Measurements from ENCODE around the gene GMPR.

Gene GMPR

DNA sequence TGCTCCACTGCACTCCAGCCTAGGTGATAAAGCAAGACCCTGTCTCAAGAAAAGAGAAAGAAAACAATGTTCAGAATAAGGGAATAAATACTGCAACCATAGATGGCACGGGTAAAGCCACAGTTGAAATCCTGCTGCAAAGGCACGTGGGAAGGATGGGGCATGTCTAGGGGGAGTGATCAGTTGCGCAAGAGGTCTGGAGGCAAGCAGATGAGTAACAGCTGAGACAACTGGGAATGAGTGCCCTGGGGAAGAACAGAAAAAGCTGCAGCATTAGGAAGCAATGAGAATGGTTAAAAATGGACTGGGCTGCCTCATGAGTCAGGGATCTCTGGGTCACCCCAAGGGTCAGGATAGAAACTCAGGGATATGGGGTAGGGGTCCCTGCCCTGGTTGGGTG lies 96.3 kb downstream of the GMPR start:
- no peaks in the 10 kb centered on the region for H3K27me3 ChIP-seq
- TF ChIP-seq, protein P1, sequence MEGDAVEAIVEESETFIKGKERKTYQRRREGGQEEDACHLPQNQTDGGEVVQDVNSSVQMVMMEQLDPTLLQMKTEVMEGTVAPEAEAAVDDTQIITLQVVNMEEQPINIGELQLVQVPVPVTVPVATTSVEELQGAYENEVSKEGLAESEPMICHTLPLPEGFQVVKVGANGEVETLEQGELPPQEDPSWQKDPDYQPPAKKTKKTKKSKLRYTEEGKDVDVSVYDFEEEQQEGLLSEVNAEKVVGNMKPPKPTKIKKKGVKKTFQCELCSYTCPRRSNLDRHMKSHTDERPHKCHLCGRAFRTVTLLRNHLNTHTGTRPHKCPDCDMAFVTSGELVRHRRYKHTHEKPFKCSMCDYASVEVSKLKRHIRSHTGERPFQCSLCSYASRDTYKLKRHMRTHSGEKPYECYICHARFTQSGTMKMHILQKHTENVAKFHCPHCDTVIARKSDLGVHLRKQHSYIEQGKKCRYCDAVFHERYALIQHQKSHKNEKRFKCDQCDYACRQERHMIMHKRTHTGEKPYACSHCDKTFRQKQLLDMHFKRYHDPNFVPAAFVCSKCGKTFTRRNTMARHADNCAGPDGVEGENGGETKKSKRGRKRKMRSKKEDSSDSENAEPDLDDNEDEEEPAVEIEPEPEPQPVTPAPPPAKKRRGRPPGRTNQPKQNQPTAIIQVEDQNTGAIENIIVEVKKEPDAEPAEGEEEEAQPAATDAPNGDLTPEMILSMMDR (IDR thresholded peaks at IDR 0.05), result no peak
- peaks cover 7% of the 10 kb centered on the region for H3K36me3 ChIP-seq
- no peaks in the 10 kb centered on the region for H3K9me3 ChIP-seq
- H3K4me1 ChIP-seq (ENCODE audit: control insufficient read depth in 1 of 2, insufficient read depth in 1 of 2, low read depth in 1 of 2, low read length in 1 of 2), result peaks cover 6 to 15% of the 10 kb centered on the region in 2 experiments
- no peak overlapping the region for H3K4me3 ChIP-seq (ENCODE audit: low read depth in 1 of 2, low read length in 1 of 2)
- no peak overlapping the region for H3K27ac ChIP-seq

- H3K27me3 ChIP-seq, result no peaks in the 10 kb centered on the region
- H3K9me3 ChIP-seq, result no peaks in the 10 kb centered on the region
- no peak overlapping the region for H3K4me3 ChIP-seq (ENCODE audit: low read depth in 1 of 2, low read length in 1 of 2)
- no peak overlapping the region for H3K27ac ChIP-seq
- peaks cover 7% of the 10 kb centered on the region for H3K36me3 ChIP-seq
- TF ChIP-seq, protein P1 (IDR thresholded peaks at IDR 0.05), result no peak
- peaks cover 6 to 15% of the 10 kb centered on the region in 2 experiments for H3K4me1 ChIP-seq (ENCODE audit: control insufficient read depth in 1 of 2, insufficient read depth in 1 of 2, low read depth in 1 of 2, low read length in 1 of 2)
Measured at GRCh38 chr6:16335176-16335575, 96.8 kb downstream of the GMPR start.

DNA sequence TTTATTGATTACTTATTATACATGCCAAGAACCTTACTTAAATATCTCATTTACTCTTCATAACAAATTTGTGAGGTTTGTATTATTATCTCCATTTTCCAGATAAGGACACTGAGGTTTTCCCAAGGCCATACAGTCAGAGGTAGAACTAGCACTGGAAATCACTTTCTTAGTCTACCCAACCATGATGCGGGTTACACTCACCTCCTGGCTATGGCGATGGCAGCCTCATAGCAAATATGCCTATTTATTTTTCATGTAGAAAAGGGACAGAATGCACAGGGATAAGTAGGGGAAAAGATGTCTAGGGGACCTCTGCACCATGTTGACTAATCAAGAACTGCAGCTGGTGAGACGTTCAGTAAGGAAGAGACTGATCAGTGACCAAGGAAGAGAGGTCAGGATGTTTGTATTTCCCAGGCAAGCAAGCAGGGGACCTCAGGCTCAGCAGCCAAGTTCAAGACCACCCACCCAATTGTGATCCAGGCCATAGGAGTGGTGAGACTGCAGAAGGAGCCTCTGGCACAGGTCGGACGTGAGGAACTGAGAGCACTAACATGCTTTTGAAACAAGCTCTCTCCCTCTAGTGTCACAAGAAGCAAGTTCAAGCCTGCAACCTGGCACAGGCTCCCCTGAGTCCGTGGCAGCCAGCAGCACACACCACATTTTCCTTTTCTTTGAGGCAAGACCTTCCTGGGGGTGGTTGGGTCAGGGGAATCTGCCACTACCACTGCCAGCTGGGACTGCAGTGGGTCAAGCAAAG lies 97.8 kb downstream of the GMPR start:
- H3K36me3 ChIP-seq, result peaks cover 7% of the 10 kb centered on the region
- H3K27me3 ChIP-seq, result no peaks in the 10 kb centered on the region
- TF ChIP-seq, protein P1 (IDR thresholded peaks at IDR 0.05), result no peak
- H3K4me1 ChIP-seq (ENCODE audit: control insufficient read depth in 1 of 2, insufficient read depth in 1 of 2, low read depth in 1 of 2, low read length in 1 of 2), result peaks cover 6 to 14% of the 10 kb centered on the region in 2 experiments
- no peak overlapping the region for H3K4me3 ChIP-seq (ENCODE audit: low read depth in 1 of 2, low read length in 1 of 2)
- no peak overlapping the region for H3K27ac ChIP-seq
- no peaks in the 10 kb centered on the region for H3K9me3 ChIP-seq

DNA sequence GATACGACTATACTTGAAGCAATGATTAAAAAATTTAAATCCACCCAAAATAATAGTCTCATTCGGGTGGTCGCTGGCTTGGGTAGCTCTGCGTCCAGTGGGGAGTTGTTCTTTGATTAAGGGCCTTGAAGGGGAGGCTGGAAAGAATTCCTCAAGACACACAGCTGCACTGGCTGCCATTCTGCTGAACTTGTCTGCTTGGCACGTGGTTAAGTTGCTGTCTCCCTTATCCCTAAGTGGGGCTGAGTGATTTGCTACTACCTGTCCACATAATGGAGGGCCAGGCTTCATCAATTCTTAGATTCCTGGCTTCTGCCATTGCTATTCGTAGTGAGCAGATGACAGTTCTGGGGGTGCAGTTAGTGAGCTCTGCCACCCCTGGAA lies 98.5 kb downstream of the GMPR start:
- TF ChIP-seq, protein P1 (IDR thresholded peaks at IDR 0.05), result no peak
- Histone ChIP-seq H3K4me3 (ENCODE audit: low read depth in 1 of 2, low read length in 1 of 2) (no peak overlapping the region), H3K4me1 (ENCODE audit: control insufficient read depth in 1 of 2, insufficient read depth in 1 of 2, low read depth in 1 of 2, low read length in 1 of 2) (peaks cover 1 to 9% of the 10 kb centered on the region in 2 experiments), H3K36me3 (peaks cover 7% of the 10 kb centered on the region), H3K27ac (no peak overlapping the region), H3K9me3 (no peaks in the 10 kb centered on the region), H3K27me3 (no peaks in the 10 kb centered on the region)

GRCh38 chr6:16337295-16337975 lies 99.0 kb downstream of the GMPR start:
- H3K9me3 ChIP-seq, result no peaks in the 10 kb centered on the region
- no peak overlapping the region for H3K27ac ChIP-seq
- TF ChIP-seq, protein P1 (IDR thresholded peaks at IDR 0.05), result no peak
- peaks cover 4 to 9% of the 10 kb centered on the region in 2 experiments for H3K4me1 ChIP-seq (ENCODE audit: control insufficient read depth in 1 of 2, insufficient read depth in 1 of 2, low read depth in 1 of 2, low read length in 1 of 2)
- H3K27me3 ChIP-seq, result no peaks in the 10 kb centered on the region
- H3K36me3 ChIP-seq, result peaks cover 7% of the 10 kb centered on the region
- H3K4me3 ChIP-seq (ENCODE audit: low read depth in 1 of 2, low read length in 1 of 2), result no peak overlapping the region

Data from neutrophil (primary cell).